Esophagus (tissue), 2 donors: ENCODE measurements around the gene COBLL1. TPM values are rescaled to one million over a fixed set of nuclear protein-coding genes. Genes with fewer than 3 reads are reported as not detected.

Experiments
- H3K27ac ChIP-seq, 2 donors: one replicate each; pipeline ENCODE4 v1.5.1; 2013; ENCODE audit warnings: low read depth in 2 of 2, mild to moderate bottlenecking in 2 of 2, inconsistent platforms in 1 of 2, low read length in 1 of 2, moderate library complexity in 1 of 2
- H3K27me3 ChIP-seq, 2 donors: one replicate each; pipeline ENCODE4 v1.6.1; 2013; ENCODE audit warnings: low read length in 2 of 2, control low read depth in 1 of 2, mild to moderate bottlenecking in 1 of 2; ENCODE audit not compliant: insufficient read depth in 2 of 2, control insufficient read depth in 1 of 2
- H3K36me3 ChIP-seq, 2 donors: one replicate each; pipeline ENCODE4 v1.6.1; 2013; ENCODE audit warnings: low read length in 1 of 2; ENCODE audit not compliant: control insufficient read depth in 2 of 2, insufficient read depth in 2 of 2
- H3K4me1 ChIP-seq, 2 donors: one replicate each; pipeline ENCODE4 v1.6.1; 2013; ENCODE audit warnings: low read length in 1 of 2; ENCODE audit not compliant: control insufficient read depth in 2 of 2, insufficient read depth in 2 of 2
- H3K4me3 ChIP-seq, 2 donors: one replicate each; pipeline ENCODE4 v1.5.1; 2013; ENCODE audit warnings: low read length in 2 of 2, mild to moderate bottlenecking in 2 of 2, low read depth in 1 of 2, moderate library complexity in 1 of 2
- H3K9me3 ChIP-seq, 2 donors: one replicate each; pipeline ENCODE4 v1.6.1; 2013; ENCODE audit warnings: mild to moderate bottlenecking in 2 of 2, low read depth in 1 of 2, low read length in 1 of 2, moderate library complexity in 1 of 2; ENCODE audit not compliant: control insufficient read depth in 2 of 2, insufficient read depth in 1 of 2
- WGBS, 2 donors: extraction: QIAGEN DNeasy Blood & Tissue Kit; methylation state at CpG; one replicate each; pipeline ENCODE4 v1.1.7; 2013; 5-methylcytosine and 5-hydroxymethylcytosine counted together
- polyA plus RNA-seq, 2 donors: library from polyadenylated mRNA; stranded (reverse); fragments of 200-250 nt; gene quantifications; one replicate each; pipeline ENCODE4 v1.2.3, GENCODE V29; 2013
- donor health status: healthy with polysubstance abuse.
- donor health status: Bipolar disorder and iron deficiency.

Gene COBLL1
- polyA plus RNA-seq, 2 donors = 18.0 to 27.9 TPM

DNA sequence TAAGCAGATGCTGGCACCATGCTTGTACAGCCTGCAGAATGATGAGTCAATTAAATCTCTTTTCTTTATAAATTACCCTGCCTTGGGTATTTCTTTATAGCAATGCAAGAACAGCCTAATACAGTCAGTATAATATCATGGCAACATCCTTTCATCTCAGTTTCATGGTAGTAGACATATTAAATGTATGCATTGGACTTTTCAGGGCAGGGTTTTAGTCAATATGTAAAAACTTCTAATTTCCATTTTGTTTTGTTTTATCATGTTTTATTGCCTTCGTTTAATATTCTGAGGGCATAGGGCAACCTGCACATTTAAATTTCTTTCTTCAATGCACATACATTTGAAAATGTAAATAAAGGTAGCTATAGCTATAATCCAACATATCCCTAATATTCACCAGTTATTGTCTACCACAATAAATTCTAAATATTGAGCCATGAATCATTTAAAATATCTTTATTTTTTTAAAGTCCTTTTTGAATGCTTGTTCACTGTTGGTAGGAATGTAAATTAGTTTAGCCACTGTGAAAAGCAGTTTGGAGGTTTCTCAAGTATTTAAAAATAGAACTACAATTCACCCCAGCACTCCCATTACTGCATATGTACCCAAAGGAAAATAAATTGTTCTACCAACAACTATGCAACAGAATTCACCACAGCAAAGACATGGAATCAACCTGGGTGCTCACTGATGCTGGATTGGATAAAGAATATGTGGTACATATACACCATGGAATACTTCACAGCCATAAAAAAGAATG lies 178.6 kb downstream of the COBLL1 start:
- Histone ChIP-seq H3K4me3 (no peak overlapping the region), H3K36me3 (no peaks in the 10 kb centered on the region), H3K27me3 (no peaks in the 10 kb centered on the region), H3K27ac (no peak overlapping the region), H3K4me1 (no peaks in the 10 kb centered on the region), H3K9me3 (no peaks in the 10 kb centered on the region)
- WGBS, 2 donors = 83 to 95% methylated on average over 1 of the region's 1 CpG

DNA sequence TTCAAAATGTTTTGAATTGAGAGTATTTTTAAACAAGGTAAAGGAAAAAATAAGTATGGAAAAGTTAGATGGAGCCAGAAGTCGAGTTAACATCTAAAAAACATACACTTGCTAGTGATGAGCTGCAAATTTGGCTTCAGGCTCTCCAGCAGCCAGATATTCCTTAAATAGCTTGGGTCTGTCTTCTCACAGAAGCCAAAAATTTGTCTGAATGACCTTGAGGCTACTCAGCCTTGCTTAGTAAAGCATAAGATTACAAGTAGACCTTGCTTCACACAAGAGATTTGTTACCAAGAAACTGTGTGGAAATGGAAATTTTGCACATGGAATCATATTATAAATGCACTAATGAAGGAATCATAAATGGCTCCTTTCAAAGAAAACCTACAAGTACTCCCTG lies 179.6 kb downstream of the COBLL1 start:
- H3K36me3 ChIP-seq = no peaks in the 10 kb centered on the region
- no peaks in the 10 kb centered on the region for H3K27me3 ChIP-seq
- no peak overlapping the region for H3K27ac ChIP-seq
- 48 to 81% methylated on average over 1 of the region's 1 CpG for WGBS, 2 donors
- no peaks in the 10 kb centered on the region for H3K9me3 ChIP-seq
- H3K4me3 ChIP-seq = no peak overlapping the region
- H3K4me1 ChIP-seq = no peaks in the 10 kb centered on the region

DNA sequence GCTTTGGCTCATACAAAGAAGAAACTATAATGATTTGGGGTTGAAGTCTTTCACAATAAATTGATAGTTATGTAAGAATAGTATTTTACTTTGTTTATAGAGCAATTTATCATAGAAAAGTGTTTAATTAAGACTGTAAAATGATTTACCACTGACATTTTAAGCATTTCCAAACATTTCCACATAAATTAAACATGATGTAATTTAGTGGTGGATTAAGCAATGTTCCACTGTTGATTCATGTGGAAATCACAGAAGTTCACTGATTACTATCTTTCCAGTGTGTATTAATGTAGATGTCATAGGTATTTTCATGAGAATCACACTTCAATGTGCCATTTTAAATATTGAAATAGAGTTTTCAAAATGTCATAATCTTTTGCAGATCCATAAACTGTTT lies 180.3 kb downstream of the COBLL1 start:
- Histone ChIP-seq H3K27ac (no peak overlapping the region), H3K27me3 (no peaks in the 10 kb centered on the region), H3K9me3 (no peaks in the 10 kb centered on the region), H3K36me3 (no peaks in the 10 kb centered on the region), H3K4me3 (no peak overlapping the region), H3K4me1 (no peaks in the 10 kb centered on the region)

- no peak overlapping the region for H3K4me3 ChIP-seq
- H3K27ac ChIP-seq = no peak overlapping the region
- 60 to 75% methylated on average over 2 of the region's 2 CpGs for WGBS, 2 donors
- no peaks in the 10 kb centered on the region for H3K27me3 ChIP-seq
- no peaks in the 10 kb centered on the region for H3K9me3 ChIP-seq
- no peaks in the 10 kb centered on the region for H3K36me3 ChIP-seq
- H3K4me1 ChIP-seq = no peaks in the 10 kb centered on the region
Observed at GRCh38 chr2:164657129-164657528, 184.5 kb downstream of the COBLL1 start.

DNA sequence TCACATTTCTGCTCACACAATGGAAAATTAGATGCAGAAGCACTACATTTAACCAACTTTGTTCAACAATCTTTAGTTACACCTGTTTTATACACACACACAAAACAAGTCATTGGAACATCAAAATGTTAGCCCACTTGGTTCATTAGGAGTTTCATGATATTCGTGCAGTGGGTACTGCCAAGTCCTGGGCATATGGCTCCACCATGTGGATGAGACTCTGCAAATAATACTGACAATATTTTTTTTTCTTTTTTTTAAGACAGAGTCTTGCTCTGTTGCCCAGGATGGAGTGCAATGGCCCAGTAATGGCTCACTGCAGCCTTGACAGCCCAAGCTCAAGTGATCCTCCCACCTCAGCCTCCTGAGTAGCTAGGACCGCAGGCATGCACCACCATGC lies 185.9 kb downstream of the COBLL1 start:
- Histone ChIP-seq H3K4me3 (no peak overlapping the region), H3K9me3 (no peaks in the 10 kb centered on the region), H3K27ac (no peak overlapping the region), H3K36me3 (no peaks in the 10 kb centered on the region), H3K4me1 (no peaks in the 10 kb centered on the region), H3K27me3 (no peaks in the 10 kb centered on the region)
- WGBS, 2 donors = 88 to 90% methylated on average over 2 of the region's 2 CpGs

- H3K9me3 ChIP-seq = no peaks in the 10 kb centered on the region
- H3K27ac ChIP-seq = no peak overlapping the region
- H3K4me1 ChIP-seq = no peaks in the 10 kb centered on the region
- no peaks in the 10 kb centered on the region for H3K27me3 ChIP-seq
- no peak overlapping the region for H3K4me3 ChIP-seq
- H3K36me3 ChIP-seq = no peaks in the 10 kb centered on the region
Observed at GRCh38 chr2:164655336-164655735, 186.3 kb downstream of the COBLL1 start.

- H3K27me3 ChIP-seq = no peaks in the 10 kb centered on the region
- H3K36me3 ChIP-seq = no peaks in the 10 kb centered on the region
- no peaks in the 10 kb centered on the region for H3K4me1 ChIP-seq
- no peaks in the 10 kb centered on the region for H3K9me3 ChIP-seq
- no peak overlapping the region for H3K27ac ChIP-seq
- WGBS, 2 donors = 63 to 86% methylated on average over 1 of the region's 1 CpG
- H3K4me3 ChIP-seq = no peak overlapping the region
Observed at GRCh38 chr2:164651361-164651760, 190.3 kb downstream of the COBLL1 start.

DNA sequence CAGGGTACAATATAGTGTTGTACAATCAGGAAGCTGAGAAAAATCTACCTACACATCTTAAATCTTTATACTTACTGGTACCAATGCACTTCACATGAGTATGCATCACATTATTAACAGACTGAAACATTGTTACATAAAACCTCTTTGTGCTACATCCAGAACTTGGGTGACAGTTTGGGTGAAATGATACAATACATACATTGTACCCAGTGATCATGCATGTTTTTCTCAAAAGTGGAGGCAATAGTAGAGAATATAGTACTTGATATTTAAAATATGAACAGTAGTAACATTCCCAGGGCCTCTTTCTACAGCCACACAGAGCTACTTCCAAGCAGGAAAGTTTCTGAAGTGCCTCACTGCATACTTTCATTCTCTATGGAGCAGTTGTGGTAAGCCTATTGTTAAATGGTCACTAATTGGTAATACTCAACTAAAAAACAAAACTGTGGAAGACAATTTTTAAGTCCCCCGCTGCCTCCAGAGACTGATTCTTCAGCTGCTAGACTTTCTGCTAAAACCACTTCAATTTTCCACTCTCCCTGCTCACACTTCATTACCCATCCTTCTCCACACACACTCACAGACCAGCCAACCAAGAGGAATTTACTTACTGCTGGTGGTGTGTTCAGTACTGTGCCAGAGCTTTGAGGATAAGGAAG lies 197.5 kb downstream of the COBLL1 start:
- Histone ChIP-seq H3K27me3 (no peaks in the 10 kb centered on the region), H3K9me3 (no peaks in the 10 kb centered on the region), H3K4me1 (no peaks in the 10 kb centered on the region), H3K27ac (no peak overlapping the region), H3K4me3 (no peak overlapping the region), H3K36me3 (no peaks in the 10 kb centered on the region)
- WGBS, 2 donors = 93 to 100% methylated on average over 1 of the region's 1 CpG

- Histone ChIP-seq H3K27me3 (no peaks in the 10 kb centered on the region), H3K9me3 (no peaks in the 10 kb centered on the region), H3K36me3 (no peaks in the 10 kb centered on the region), H3K27ac (no peak overlapping the region), H3K4me3 (no peak overlapping the region), H3K4me1 (no peaks in the 10 kb centered on the region)
- 84 to 90% methylated on average over 8 of the region's 8 CpGs for WGBS, 2 donors
Observed at GRCh38 chr2:164642946-164643555, 198.6 kb downstream of the COBLL1 start.

- Histone ChIP-seq H3K4me3 (no peak overlapping the region), H3K4me1 (no peaks in the 10 kb centered on the region), H3K27me3 (no peaks in the 10 kb centered on the region), H3K9me3 (no peaks in the 10 kb centered on the region), H3K36me3 (no peaks in the 10 kb centered on the region), H3K27ac (no peak overlapping the region)
- 86 to 89% methylated on average over 2 of the region's 2 CpGs for WGBS, 2 donors
Observed at GRCh38 chr2:164642268-164642667, 199.4 kb downstream of the COBLL1 start.
